Measurements from ENCODE around the gene SLC16A3. TPM values are rescaled to one million over a fixed set of nuclear protein-coding genes. Genes with fewer than 3 reads are reported as not detected.

Gene SLC16A3
- total RNA-seq, 2 donors from 2014 or later: 5.0 to 69.2 TPM

DNA sequence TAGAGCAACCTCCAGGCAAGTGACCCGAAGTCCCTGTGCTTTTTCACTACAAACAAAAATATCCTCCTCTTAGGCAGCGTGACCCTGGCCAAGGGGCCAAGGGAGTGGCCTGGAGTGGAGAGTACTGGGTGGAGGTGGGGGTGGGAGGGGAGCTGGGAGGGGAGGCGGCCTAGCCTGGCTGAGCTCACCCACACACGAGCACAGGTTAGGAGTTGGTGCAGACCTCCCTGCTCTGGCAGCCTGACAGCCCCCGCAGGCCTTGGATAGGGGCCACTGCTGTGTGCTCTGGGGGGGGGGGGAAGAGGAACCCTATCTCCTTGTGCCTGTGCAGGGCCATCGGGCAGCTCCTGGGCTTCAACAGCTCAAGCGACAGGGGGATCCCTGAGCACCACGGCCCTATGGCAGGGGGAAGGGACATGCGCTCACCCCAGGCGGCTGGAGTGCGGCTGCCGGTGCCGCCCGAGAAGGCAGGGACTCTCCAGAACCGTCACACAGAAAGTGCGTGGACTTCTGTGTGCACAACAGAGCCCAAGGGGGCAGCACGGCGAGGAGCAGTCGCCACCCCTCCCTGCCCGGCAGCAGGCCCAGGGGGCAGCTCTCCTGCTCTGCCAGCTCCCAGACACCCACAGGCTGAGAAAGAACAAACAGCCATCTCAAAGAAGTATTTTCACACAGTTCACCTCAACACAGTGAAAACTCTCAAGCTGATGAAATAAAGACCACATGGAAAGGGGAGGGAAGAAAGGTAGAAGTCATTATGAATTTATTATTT, 13.3 kb downstream of the SLC16A3 start:
- peaks cover 11 to 19% of the 10 kb centered on the region in 2 donors for H3K36me3 ChIP-seq
- no peaks in the 10 kb centered on the region for H3K27me3 ChIP-seq (replicated peaks; ENCODE audit: insufficient read depth)
- H3K4me3 ChIP-seq: no peak overlapping the region
- H3K27ac ChIP-seq: peak overlapping the region; percentile 77 to 80
- intact Hi-C loops (cut with DNase I): no loop called here
- 14% methylated on average over 20 of the region's 20 CpGs for WGBS
- no peak for TF ChIP-seq POLR2A (IDR thresholded peaks at IDR 0.05)
- TF ChIP-seq POLR2AphosphoS5 (IDR thresholded peaks at IDR 0.05): no peak
- no peak for TF ChIP-seq CTCF (IDR thresholded peaks at IDR 0.05)
- peaks cover 56% of the 10 kb centered on the region for H3K4me1 ChIP-seq (replicated peaks)
- H3K9me3 ChIP-seq: no peaks in the 10 kb centered on the region
- no peak for DNase-seq (ENCODE audit: low spot score)

DNA sequence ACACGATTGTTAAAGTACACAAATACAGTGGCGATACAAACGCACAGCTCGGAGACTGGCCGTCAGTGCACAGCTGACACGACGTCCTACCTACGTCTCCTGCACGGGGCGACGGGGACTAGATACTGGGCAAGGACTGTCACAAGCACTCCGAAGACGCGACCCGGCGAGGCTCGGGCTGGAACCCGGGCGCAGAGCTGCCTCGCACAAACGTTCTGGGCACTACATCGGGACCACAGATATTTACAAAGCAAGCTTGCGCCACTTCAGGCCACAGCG, 13.8 kb downstream of the SLC16A3 start:
- DNase-seq (ENCODE audit: low spot score): no peak
- H3K9me3 ChIP-seq: no peaks in the 10 kb centered on the region
- intact Hi-C loops (cut with DNase I): no loop called here
- no peaks in the 10 kb centered on the region for H3K27me3 ChIP-seq (replicated peaks; ENCODE audit: insufficient read depth)
- WGBS: 33% methylated on average over 24 of the region's 24 CpGs
- TF ChIP-seq POLR2AphosphoS5 (IDR thresholded peaks at IDR 0.05) (no peak), POLR2A (IDR thresholded peaks at IDR 0.05) (no peak), CTCF (IDR thresholded peaks at IDR 0.05) (no peak)
- peaks cover 11 to 20% of the 10 kb centered on the region in 2 donors for H3K36me3 ChIP-seq
- no peak overlapping the region for H3K4me3 ChIP-seq
- H3K4me1 ChIP-seq (replicated peaks): peaks cover 60% of the 10 kb centered on the region
- H3K27ac ChIP-seq: peak overlapping the region; percentile 77 to 80

DNA sequence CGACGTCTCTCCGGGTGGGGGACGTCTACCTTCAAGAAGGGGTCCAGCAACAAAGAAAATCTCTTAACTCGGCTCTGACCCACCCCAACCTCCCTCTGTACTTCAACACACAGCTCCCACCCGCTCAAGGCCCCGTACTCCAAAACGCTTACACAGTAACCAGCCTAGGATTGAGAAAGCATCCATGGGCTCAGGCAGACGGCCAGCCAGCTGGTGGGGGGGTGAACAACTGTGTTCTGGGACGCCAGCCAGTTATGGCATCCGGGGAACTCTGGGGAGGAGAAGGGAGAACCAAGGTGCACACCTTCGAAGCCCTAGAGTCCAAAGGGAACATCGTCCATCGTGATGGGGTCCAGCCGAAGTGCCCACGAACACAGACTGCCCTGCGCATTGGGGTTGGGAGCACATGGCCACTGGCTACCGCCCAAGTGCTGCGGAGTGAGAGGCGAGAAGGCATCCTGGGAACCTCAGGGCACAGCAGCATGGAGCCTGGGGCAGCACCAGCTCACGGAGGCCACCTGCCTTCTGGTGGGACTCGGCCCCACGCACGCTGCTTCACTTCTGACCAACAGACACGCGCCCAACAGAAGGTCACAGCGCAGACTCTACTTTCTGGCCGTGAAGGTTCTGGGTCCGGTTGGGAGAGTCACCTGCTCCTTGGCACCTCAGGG, 14.3 kb downstream of the SLC16A3 start:
- Histone ChIP-seq H3K27ac (peak overlapping the region; percentile 77 to 80), H3K27me3 (replicated peaks; ENCODE audit: insufficient read depth) (no peaks in the 10 kb centered on the region), H3K4me1 (replicated peaks) (peaks cover 60% of the 10 kb centered on the region), H3K36me3 (peaks cover 13 to 24% of the 10 kb centered on the region in 2 donors), H3K4me3 (no peak overlapping the region), H3K9me3 (no peaks in the 10 kb centered on the region)
- TF ChIP-seq POLR2AphosphoS5 (IDR thresholded peaks at IDR 0.05) (peak; percentile 62), POLR2A (IDR thresholded peaks at IDR 0.05) (peak; percentile 10), CTCF (IDR thresholded peaks at IDR 0.05) (no peak)
- WGBS: 38% methylated on average over 29 of the region's 29 CpGs
- intact Hi-C loops (cut with DNase I): no loop called here
- peak; percentile 85 for DNase-seq (ENCODE audit: low spot score)

DNA sequence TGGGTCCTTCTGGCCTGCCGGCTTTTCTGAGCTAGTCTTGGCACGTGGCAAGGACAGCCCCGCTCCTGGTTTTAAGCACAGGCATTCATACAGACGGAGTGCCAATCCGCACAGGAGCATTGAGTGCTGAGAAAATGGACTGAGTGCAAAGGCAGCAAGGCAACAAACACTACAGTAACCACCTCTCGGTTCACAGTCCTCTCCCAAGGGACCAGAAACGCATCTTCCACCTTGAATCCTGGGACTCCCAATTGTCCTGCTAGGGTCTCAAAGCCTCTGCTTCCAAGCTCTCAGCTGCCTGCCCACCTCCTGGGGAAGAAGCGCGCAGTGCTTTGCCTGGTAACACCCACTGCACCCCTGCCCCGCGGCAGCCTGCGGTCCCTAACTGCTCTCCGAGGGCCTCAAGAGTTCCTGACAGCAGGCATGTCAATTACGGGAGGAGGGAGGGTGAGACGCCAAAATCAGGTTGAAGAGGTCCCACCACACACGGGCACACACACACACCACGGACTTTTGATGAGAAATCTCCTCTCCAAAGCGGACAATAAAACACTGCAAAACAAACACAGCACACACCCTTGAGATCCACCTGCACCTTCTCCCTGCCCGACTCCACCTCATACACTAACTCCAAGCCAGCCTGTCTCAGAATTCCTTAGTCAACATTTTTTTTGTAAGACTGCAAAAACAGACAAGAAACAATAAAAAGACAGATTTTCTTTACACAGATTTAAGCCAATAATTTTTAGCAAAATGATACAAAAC, 15.0 kb downstream of the SLC16A3 start:
- TF ChIP-seq POLR2AphosphoS5 (IDR thresholded peaks at IDR 0.05): no peak
- TF ChIP-seq CTCF (IDR thresholded peaks at IDR 0.05): no peak
- no peak for TF ChIP-seq POLR2A (IDR thresholded peaks at IDR 0.05)
- no peak for DNase-seq (ENCODE audit: low spot score)
- Histone ChIP-seq H3K4me3 (no peak overlapping the region), H3K9me3 (no peaks in the 10 kb centered on the region), H3K27ac (peak overlapping the region; percentile 77 to 80), H3K4me1 (replicated peaks) (peaks cover 55% of the 10 kb centered on the region), H3K36me3 (peaks cover 20 to 32% of the 10 kb centered on the region in 2 donors), H3K27me3 (replicated peaks; ENCODE audit: insufficient read depth) (no peaks in the 10 kb centered on the region)
- intact Hi-C loops (cut with DNase I): loop anchor here (2.0 kb wide), 1 partner anchor 79 kb away; no protein-coding TSS in a partner anchor
- 54% methylated on average over 19 of the region's 19 CpGs for WGBS

Measured in prostate gland (tissue), 2 donors.